Astrocyte of the hippocampus (primary cell): Measurements from ENCODE around the gene SHPK.
A peak's percentile ranks its signal among the peaks of the same experiment; 100 is the strongest.

ENCODE experiments used
- DNase-seq: peaks from one replicate; pipeline ENCODE4 v3.0.0; 2011; ENCODE audit warnings: low read depth, low spot score

Gene SHPK

GRCh38 chr17:3627769-3628167 lies 8.3 kb downstream of the SHPK start:
- no peak for DNase-seq

DNA sequence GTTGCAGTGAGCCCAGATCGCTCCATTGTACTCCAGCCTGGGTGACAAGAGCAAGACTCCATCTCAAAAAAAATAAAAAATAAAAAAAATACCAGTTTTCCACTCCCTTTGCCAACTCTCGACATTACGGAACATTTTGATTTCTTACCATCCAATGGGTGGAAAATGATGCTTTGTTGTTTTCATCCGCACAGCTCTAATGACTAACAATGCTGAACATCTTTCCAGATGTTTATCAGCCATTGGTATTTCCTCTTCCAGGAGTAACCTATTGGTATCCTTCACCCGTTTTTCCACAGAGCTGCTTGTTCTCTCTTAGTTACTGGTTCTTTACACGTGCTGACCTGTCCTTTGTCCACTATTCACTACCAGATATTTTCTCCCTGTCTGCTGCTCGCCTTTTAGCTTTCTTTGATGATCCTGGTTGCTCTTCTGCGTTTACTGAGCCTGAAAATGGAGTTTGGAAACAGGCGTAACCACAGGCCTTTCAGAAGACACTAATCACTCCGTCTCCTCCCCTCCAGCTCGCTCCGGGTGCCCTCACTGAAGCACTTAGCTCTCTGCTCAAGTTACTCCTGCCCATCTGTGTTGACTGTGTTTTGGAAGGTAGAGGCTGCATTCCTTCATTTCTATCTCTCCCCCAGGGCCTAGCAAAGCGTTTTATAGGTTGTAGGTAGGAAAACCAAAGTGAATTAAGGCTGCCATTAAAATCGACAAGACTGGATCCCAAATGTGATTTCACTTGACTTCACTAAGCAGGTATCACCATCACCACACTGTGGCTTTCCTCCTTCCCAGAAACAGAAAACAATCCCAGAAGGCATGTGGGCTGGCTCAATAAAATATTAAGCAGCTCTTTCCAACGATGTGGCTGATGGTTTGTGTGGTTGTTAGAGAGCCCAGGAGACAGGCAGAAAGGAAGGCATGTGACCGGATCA lies 8.9 kb downstream of the SHPK start:
- DNase-seq: no peak

DNA sequence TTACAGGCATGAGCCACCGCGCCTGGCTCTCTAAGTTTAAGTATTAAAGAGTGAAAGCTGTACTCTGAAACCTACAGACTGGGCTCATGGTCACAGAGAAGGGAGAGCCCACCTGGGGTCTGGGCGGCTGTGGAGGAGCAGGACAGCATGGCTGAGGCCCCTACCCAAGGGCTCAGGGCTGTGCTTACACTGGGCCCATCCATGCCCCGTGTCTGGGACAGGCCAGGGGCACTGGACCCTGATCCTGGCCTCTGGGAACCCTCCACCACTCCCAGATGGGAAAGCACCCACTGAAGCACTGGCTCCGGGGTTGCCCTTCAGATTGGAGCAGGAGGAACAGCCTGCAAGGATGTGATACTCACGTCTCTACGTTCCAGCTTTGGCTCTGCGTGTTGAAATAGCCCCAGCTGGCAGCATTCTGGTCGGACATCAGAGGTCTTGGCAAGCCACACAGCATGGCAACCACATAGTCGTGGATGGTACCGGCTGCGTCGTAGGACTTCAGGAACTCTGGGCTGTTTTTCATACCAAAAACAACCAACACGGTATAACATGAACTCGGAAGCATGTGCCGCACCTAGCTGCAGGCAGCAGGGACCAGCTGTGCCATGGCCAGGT lies 13.0 kb downstream of the SHPK start:
- no peak for DNase-seq

DNA sequence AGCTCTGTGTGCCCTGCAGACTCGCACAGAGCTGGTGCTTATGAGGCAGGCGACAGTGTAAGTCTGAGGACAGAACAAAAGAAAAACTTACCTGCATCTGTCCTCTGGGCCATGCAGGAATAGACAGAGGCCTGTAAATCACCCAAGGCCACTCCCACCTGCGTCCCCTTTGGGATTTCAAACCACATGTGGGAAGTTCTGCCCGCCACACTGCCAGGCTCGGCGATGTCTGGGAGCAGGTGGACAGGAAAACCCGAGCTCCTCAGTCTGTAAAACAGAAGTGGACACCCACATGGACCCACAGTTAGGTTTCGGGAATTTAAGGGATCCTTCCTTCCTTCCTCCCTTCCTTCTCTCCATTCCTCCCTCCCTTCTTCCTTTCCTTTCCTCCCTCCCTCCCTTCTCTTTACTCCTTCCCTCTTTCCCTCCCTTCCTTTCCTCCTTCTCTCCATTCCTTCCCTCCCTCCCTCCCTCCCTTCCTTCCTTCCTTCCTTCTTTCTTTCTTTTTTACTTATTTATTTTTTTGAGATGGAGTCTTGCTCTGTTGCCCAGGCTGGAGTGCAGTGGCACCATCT lies 14.8 kb downstream of the SHPK start:
- no peak for DNase-seq

GRCh38 chr17:3615160-3615870 lies 20.7 kb downstream of the SHPK start:
- DNase-seq: no peak

- DNase-seq: no peak
These were observed 22.9 kb downstream of the SHPK start for GRCh38 chr17:3613124-3613523.

- no peak for DNase-seq
These were observed 25.5 kb downstream of the SHPK start for GRCh38 chr17:3610523-3610922.

DNA sequence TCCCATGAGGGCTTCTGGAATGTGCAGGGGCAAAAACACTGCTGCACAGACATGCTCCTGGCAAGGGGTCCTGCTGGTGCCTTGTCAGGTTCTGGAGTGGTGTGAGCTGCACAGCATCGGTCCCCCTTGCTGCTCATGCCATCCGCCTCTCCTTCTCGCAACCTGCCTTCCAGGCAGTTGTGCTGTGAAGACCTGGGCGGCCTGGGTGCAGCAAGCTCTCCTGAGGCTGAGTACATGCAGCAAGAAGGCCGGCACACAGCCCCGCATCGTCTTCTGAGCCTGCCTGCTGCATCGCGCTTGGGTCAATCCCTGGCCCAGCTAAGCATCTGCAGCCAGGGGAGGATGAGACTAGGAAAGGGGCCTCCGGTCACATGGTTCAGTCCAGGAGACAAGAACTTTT lies 26.4 kb downstream of the SHPK start:
- no peak for DNase-seq

DNA sequence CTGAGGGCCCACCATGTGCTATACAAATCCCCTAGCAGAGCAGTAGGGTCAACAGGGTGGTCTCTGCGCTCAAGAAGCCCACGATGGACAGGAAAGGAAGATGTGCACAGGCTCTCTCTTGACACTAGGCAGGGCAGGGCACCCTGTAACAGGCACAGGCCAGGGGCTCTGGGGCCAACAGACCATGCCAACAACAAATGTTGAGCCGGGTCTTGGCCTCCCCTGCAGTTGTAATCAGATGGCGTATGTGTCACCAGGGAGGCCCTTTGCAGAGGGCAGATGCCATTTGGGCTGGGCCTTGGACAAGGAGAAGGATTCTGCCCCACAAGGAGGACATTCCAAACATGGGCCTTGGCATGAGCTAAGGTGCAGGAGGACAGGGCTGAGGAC lies 32.2 kb downstream of the SHPK start:
- DNase-seq: no peak

DNA sequence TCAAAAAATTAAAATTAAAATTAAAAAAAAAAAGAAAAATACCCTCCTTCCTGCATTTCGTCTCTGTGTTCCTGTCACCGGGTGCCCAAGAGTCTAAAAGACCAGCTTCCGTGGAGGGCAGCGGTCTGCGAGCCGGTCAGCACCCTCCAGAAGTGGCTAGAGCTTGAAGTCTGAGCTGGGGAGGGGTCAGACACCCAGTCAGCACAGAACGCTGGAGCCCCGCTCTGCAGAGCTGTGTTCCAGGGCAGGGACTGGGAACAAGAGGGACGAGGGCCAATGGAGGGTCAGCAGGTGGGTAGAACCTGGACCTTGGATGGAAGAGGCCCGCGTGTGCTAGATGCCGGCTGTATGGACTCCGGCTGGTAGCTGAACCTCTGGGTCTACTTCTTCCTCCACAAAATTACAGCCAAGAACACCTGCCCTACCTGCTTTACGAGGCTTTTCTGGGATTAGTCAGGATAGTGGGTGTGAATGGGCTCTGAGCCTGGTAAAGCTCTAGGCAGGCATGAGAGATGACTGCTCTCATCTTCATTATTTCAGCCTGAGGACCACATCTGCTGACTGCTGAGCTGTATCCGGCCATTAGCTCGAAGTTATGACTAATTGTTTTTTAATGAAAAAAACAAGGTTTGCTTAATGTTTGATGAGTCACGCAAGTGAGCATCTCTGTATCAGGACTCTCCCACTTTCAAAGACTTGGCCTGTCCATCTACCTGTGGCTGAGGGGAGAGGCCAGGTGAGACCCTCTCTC lies 32.8 kb downstream of the SHPK start:
- peak; percentile 29 for DNase-seq

DNA sequence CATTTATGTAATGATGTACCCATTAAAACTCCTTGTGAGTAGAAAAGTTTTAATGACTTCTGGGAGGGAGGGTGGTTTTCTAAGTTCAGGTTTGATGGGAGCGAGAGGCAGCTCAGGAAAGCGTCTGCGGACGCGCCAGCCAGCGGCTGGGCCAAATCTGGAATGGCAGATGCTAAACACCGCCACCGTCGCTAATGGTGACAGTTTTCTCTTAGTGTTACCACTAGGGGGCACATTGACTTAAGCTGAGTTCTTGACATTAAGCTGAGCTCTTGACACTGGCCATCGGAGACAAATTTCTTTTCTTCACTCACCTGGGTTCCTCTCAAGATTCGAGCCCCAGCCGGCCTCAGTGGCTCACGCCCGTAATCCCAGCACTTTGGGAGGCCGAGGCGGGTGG lies 33.6 kb downstream of the SHPK start:
- no peak for DNase-seq

DNA sequence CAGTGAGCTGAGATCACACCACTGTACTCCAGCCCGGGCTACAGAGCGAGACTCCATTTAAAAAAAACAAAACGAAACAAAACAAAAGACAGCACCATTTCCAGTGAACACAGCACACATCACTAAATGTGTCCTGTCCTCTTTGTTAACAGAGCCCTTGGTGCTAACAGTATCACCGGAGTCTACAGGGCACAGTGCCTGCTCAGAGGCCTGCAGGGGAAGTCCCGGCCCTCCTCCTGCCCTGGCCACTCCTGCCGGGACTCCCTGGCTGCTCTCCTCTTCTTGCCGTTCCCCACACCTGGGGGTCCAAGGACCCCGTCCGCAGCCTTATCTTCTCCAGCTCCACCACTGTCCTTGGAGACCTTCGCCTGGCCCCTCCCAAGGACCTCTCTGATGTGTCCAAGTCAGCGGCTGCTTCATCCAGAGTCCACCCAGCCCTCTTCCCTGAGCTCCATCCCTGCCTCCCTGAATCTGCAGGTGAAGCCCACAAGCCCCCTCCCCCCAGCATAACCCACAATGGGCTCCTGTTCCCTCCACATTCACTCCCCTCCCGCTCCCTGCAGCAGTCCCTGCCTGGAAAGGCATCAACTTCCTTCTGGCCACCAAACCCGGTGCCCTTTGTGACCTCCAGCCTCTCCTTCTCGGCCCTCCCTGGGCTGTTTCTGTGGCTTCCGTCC lies 35.4 kb downstream of the SHPK start:
- DNase-seq: no peak

- no peak for DNase-seq
These were observed 38.0 kb downstream of the SHPK start for GRCh38 chr17:3598078-3598477.

- DNase-seq: no peak
These were observed 39.1 kb downstream of the SHPK start for GRCh38 chr17:3596804-3597464.

- DNase-seq: peak; percentile 55
These were observed 41.1 kb downstream of the SHPK start for GRCh38 chr17:3594976-3595375.

DNA sequence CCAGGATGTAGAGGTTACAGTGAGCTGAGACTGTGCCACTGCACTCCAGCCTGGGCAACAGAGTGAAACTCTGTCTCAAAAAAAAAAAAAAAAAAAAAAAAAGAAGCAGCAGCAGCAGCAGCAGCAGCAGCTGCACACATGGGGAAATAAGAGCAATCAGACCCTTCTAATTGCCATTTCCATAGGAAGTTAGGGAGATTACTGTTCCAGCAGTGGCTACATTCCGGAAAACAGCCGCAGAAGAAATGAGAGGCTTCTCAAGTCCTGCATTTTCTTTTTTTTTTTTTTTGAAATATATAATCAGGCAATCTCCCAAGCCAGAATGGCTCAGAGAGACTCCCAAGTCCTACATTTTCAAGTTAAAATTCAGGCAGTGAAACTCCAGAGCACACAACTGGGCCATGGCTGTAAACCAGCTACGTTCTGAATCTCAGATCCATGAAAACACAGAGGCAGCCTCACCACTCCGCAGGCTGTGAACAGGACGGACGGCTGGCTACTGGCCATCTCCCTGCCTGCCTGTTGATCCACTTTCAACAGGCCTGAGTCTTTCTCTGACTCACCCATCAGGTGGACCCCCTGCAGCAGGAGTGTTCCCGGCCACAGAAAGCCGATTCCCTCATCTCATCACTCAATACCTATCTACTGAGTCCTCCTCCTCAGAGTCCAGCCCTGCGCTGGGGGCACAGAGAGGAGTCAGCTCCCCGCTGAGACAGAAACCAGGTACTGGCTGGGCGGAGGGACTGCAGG lies 41.8 kb downstream of the SHPK start:
- peak; percentile 91 for DNase-seq

- no peak for DNase-seq
These were observed 42.7 kb downstream of the SHPK start for GRCh38 chr17:3593384-3593783.

- no peak for DNase-seq
These were observed 43.7 kb downstream of the SHPK start for GRCh38 chr17:3592216-3592860.

- no peak for DNase-seq
These were observed 45.3 kb downstream of the SHPK start for GRCh38 chr17:3590768-3591167.
